HepG2 (cell line): Measurements from ENCODE around the gene COX6B1. TPM values are rescaled to one million over a fixed set of nuclear protein-coding genes. Genes with fewer than 3 reads are reported as not detected.

ENCODE experiments used
- ARNT ChIP-seq: fragments of 450-650 bp; IDR thresholded peaks from 2 replicates; pipeline ENCODE4 v1.6.1; 2017
- CENPX ChIP-seq: sonication (generic); formaldehyde crosslinking; IDR thresholded peaks from 2 replicates; pipeline ENCODE4 v1.9.0; 2021; ENCODE audit warnings: mild to moderate bottlenecking, missing genetic modification reagents, moderate library complexity
- FIP1L1 ChIP-seq: fragments of 200-400 bp; formaldehyde crosslinking; IDR thresholded peaks from 2 replicates; pipeline ENCODE4 v1.6.1; 2018; ENCODE audit warnings: low read depth, mild to moderate bottlenecking, low read length, moderate library complexity, borderline replicate concordance; ENCODE audit not compliant: insufficient read depth
- HMG20B ChIP-seq: conservative IDR thresholded peaks from 2 replicates; pipeline ENCODE4 v1.6.1; 2016; ENCODE audit warnings: missing genetic modification reagents, missing compliant biosample characterization
- HOXD1 ChIP-seq: sonication (generic); formaldehyde crosslinking; IDR thresholded peaks from 2 replicates; pipeline ENCODE4 v1.5.0; 2020; ENCODE audit warnings: missing genetic modification reagents
- MATR3 ChIP-seq: sonication (generic); formaldehyde crosslinking; IDR thresholded peaks from 2 replicates; pipeline ENCODE4 v1.4.0; 2020; ENCODE audit warnings: missing genetic modification reagents
- PITX1 ChIP-seq: sonication (generic); formaldehyde crosslinking; IDR thresholded peaks from 2 replicates; pipeline ENCODE4 v1.5.1; 2020; ENCODE audit warnings: mild to moderate bottlenecking, missing genetic modification reagents
- SP4 ChIP-seq: sonication (generic); formaldehyde crosslinking; IDR thresholded peaks from 2 replicates; pipeline ENCODE4 v1.8.1; 2023; ENCODE audit warnings: mild to moderate bottlenecking, missing genetic modification reagents
- TBX2 ChIP-seq: sonication (generic); formaldehyde crosslinking; IDR thresholded peaks from 2 replicates; pipeline ENCODE4 v1.5.0; 2020; ENCODE audit warnings: missing genetic modification reagents, mild to moderate bottlenecking, borderline replicate concordance
- TEF ChIP-seq: sonication (generic); formaldehyde crosslinking; IDR thresholded peaks from 2 replicates; pipeline ENCODE4 v1.5.0; 2020; ENCODE audit warnings: missing genetic modification reagents
- USF2 ChIP-seq, 2 experiments: sonication (generic) in 1 of 2; formaldehyde crosslinking in 1 of 2; IDR thresholded peaks; 2 replicates each; pipeline versions ENCODE4 v1.5.1 to v1.6.1; 2011 to 2020; ENCODE audit warnings: borderline replicate concordance in 1 of 2, low read depth in 1 of 2, low read length in 1 of 2, mild to moderate bottlenecking in 1 of 2, missing genetic modification reagents in 1 of 2, moderate library complexity in 1 of 2
- ZBED4 ChIP-seq: sonication (generic); formaldehyde crosslinking; IDR thresholded peaks from 2 replicates; pipeline ENCODE4 v1.4.0; 2020; ENCODE audit warnings: missing genetic modification reagents, borderline replicate concordance
- ZBTB33 ChIP-seq: sonication (generic); formaldehyde crosslinking; IDR thresholded peaks from 2 replicates; pipeline ENCODE4 v1.4.0; 2020; ENCODE audit warnings: missing genetic modification reagents
- ZFP37 ChIP-seq: sonication (generic); formaldehyde crosslinking; IDR thresholded peaks from 2 replicates; pipeline ENCODE4 v1.4.0; 2020; ENCODE audit warnings: missing genetic modification reagents, borderline replicate concordance
- ZFP82 ChIP-seq: sonication (generic); formaldehyde crosslinking; IDR thresholded peaks from 2 replicates; pipeline ENCODE4 v1.5.1; 2020; ENCODE audit warnings: mild to moderate bottlenecking, missing genetic modification reagents, borderline replicate concordance
- ZNF143 ChIP-seq: sonication (generic); formaldehyde crosslinking; IDR thresholded peaks from 2 replicates; pipeline ENCODE4 v1.4.0; 2020; ENCODE audit warnings: missing genetic modification reagents
- ZNF674 ChIP-seq: sonication (generic); formaldehyde crosslinking; IDR thresholded peaks from 2 replicates; pipeline ENCODE4 v1.5.0; 2020; ENCODE audit warnings: low read depth, mild to moderate bottlenecking, missing genetic modification reagents
- ZNF709 ChIP-seq: sonication (generic); formaldehyde crosslinking; IDR thresholded peaks from 2 replicates; pipeline ENCODE4 v1.5.0; 2020; ENCODE audit warnings: mild to moderate bottlenecking, missing genetic modification reagents
- ZNF816 ChIP-seq: sonication (generic); formaldehyde crosslinking; IDR thresholded peaks from 2 replicates; pipeline ENCODE4 v1.8.0; 2022; ENCODE audit warnings: missing genetic modification reagents, mild to moderate bottlenecking, borderline replicate concordance
- ZNF891 ChIP-seq: sonication (generic); formaldehyde crosslinking; IDR thresholded peaks from 2 replicates; pipeline ENCODE4 v1.5.0; 2020; ENCODE audit warnings: mild to moderate bottlenecking, missing genetic modification reagents
- polyA plus RNA-seq, 8 experiments: library from polyadenylated mRNA; depleted of rRNA in 3 of 8; stranded (reverse) in 7 of 8; unstranded in 1 of 8; fragments of >200 nt; fragmentation: Illumina TruSeq in 4 of 8; extraction: Trizol in 4 of 8; gene quantifications; 2 replicates each; pipeline versions ENCODE4 v1.2.1 to v1.2.3, GENCODE V29; 2011 to 2016; ENCODE audit warnings: low read depth in 4 of 8, missing spikeins in 1 of 8, mixed read lengths in 1 of 8; ENCODE audit not compliant: insufficient read depth in 1 of 8
- total RNA-seq, 5 experiments: library from RNA; depleted of rRNA; stranded (reverse); fragments of >200 nt; fragmentation: Illumina TruSeq; extraction: Trizol; gene quantifications; 2 replicates each; pipeline ENCODE4 v1.2.3, GENCODE V29; 2016; ENCODE audit warnings: low read depth in 1 of 5

Gene COX6B1
- total and polyA plus RNA-seq, 2 of the 13 experiments (the other 11 are each of a cell fraction or from before 2014, with no cell fraction given), result 481 to 487 TPM

GRCh38 chr19:35628565-35629331 lies 19.4 kb upstream of the COX6B1 start, which contains the start of gene RBM42 (continued):
- TF ChIP-seq SP4 (CRISPR knock-in tag) (peak; percentile 97), ZNF891 (peak; percentile 13; the same call in 1 of the 2 replicates), ARNT (no peak), ZBTB33 (CRISPR knock-in tag) (peak; percentile 46; the same call in 1 of the 2 replicates), HOXD1 (peak; percentile 22; the same call in 1 of the 2 replicates), MATR3 (CRISPR knock-in tag) (no peak), PITX1 (CRISPR knock-in tag) (peak; percentile 25; the same call in 1 of the 2 replicates), ZFP82 (CRISPR knock-in tag) (no peak), USF2 (IDR thresholded peaks at IDR 0.05; ENCODE audit: low read depth, low read length) (0 out of 2 replicates have a peak, but pooled peaks have one; percentile 1), USF2 (CRISPR knock-in tag; IDR thresholded peaks at IDR 0.05; ENCODE audit: borderline replicate concordance) (no peak), TBX2 (CRISPR knock-in tag) (peak; percentile 64), CENPX (CRISPR knock-in tag) (no peak), FIP1L1 (no peak), ZFP37 (CRISPR knock-in tag) (no peak), HMG20B (CRISPR knock-in tag) (0 out of 2 replicates have a peak, but pooled peaks have one; percentile 18), ZBED4 (no peak; the same call in 1 of the 2 replicates), ZNF143 (CRISPR knock-in tag) (peak; percentile 68), ZNF816 (CRISPR knock-in tag) (no peak), ZNF674 (CRISPR knock-in tag) (no peak), ZNF709 (CRISPR knock-in tag) (0 out of 2 replicates have a peak, but pooled peaks have one; percentile 20), TEF (peak; percentile 43; the same call in 1 of the 2 replicates)
